ENCODE measurements around the gene BMP5.

Gene BMP5

GRCh38 chr6:55705451-55706440, 169.6 kb downstream of the BMP5 start:
- no peak for DNase-seq

- peak; percentile 53 for DNase-seq
These were observed 171.0 kb downstream of the BMP5 start for GRCh38 chr6:55704421-55704820.
